Epithelial cell of esophagus (primary cell): ENCODE results near the gene MTARC2.
"Not testable (repeated sequence)": the region's sequence is repeated elsewhere in the genome, so short reads cannot be mapped to it uniquely, and the experiment has no call there.

ENCODE experiments used
- DNase-seq: peaks from one replicate; pipeline ENCODE4 v3.0.0; 2010; ENCODE audit warnings: low read depth
- H3K4me3 ChIP-seq: 2 replicates; pipeline ENCODE4 v1.5.1; 2011; ENCODE audit warnings: mild to moderate bottlenecking, low read length, control low read depth
- CTCF ChIP-seq: IDR thresholded peaks from 2 replicates; pipeline ENCODE4 v1.5.1; 2011; ENCODE audit warnings: low read depth, mild to moderate bottlenecking, low read length, control low read depth, inconsistent platforms; ENCODE audit not compliant: insufficient read depth; ENCODE audit errors: missing control alignments

The MTARC2 gene

DNA sequence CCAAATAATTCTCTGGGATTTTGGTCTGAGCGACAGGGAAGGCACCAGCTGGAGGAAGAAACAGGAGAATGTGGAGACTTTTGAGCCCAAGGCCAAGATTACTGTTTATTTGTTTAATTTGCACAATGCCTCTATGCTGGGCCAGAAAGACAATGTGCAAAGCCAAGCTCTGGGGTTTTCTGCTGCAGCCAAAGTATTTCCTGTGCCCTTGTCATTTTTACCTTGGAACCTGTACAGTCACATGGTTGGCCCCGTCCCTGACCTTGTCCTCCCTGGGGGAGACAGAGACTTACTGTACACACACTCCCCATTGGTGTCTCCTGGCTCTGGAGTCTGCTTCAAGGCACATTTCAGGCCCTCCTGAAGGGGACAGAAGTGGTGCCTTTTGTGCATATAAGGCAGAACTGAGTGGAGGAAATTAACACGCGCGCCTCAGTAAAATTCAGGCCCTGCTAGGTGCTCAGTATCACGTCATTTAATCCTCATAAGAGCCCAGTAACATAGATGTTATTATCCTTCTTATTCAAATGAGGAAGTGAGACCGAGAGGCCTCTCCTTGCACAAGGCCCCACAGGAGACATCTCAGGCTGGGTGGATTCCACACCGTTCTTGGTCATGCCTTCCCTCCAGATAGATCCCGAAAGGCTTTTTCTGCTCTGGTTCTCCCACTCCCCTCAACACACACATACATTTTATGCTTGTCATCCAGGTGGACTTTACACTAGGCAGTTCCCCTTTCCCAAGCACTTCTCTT, 36.9 kb upstream of the MTARC2 start:
- H3K4me3 ChIP-seq: no peak overlapping the region
- no peak for TF ChIP-seq CTCF
- DNase-seq: no peak

GRCh38 chr1:220715986-220716385, 32.1 kb upstream of the MTARC2 start:
- not testable (repeated sequence) for H3K4me3 ChIP-seq, DNase-seq

DNA sequence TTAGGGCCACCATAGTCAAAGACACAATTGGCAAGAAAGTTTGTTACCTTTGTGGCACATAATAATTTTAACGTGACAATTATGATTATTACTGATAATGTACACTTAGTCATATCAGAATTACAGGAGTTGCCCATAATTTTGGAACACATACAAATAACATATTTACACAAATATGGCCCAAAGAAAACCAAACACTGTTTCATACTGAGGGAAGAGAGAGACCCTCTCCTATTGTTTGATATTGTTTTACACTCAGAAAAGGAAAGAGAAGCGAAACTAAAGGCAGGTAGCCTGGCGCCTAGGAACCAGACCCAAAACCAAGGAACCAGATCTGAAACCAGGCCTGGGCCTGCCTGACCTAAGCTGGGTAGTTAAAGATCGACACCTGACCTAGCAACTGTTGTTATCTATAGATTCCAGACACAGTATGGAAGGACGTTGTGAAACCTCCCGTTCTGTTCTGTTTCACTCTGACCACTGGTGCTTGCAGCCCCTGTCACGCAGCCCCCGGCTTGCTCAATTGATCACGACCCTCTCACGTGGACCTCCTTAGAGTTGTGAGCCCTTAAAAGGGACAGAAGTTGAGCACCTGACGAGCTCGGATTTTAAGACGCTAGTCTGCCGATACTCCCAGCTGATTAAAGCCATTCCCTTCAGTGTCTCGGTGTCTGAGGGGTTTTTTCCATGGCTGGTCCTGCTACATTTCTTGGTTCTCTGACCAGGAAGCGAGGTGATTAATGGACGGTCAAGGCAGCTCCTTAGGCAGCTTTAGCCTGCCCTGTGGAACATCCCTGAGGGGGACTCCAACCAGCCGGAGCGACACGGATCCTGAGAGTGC, 30.1 kb upstream of the MTARC2 start:
- no peak for DNase-seq

DNA sequence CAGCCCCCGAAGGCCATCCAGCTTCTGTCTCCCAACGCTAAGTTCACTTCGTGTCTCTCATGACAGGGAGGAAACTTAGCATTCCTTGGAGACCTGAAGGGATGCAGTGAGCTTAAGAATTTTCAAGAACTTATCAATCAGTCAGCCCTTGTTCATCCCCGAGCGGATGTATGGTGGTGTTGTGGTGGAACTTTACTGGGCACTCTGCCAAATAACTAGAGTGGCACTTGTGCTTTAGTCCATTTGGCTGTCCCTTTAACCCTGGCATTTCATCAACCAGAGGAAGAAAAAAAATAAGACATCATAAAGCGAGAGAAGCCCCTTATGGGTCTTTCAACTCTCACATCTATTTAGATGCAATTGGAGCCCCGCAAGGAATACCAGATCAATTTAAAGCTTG, 26.9 kb upstream of the MTARC2 start:
- DNase-seq, H3K4me3 ChIP-seq: not testable (repeated sequence)

More for the DNA sequence above, 30.1 kb upstream of the MTARC2 start:
- no peak overlapping the region for H3K4me3 ChIP-seq
- no peak for TF ChIP-seq CTCF

DNA sequence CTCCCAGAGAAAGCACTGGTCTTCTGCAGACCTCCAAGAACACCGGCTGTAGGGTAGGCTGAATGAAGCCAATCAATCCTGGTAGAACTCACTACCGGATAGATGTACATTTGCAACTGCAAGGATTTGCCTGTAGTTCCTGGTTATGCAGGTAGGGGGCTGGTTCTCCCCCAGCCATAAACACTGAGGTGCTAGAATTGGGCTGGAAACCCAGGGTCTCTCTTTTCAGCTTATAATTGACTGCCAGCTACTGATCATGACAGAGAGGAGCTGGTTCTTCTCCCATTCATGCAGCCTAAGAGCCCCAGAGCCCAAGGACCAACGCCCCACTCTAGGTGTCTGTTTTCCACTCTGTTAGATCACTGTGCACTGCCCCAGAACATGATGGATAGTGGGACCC, 21.5 kb upstream of the MTARC2 start:
- TF ChIP-seq CTCF: peak; percentile 28
- no peak for DNase-seq
- no peak overlapping the region for H3K4me3 ChIP-seq

GRCh38 chr1:220727519-220727918, 20.6 kb upstream of the MTARC2 start:
- no peak overlapping the region for H3K4me3 ChIP-seq
- no peak for TF ChIP-seq CTCF
- no peak for DNase-seq

GRCh38 chr1:220730486-220730885, 17.6 kb upstream of the MTARC2 start:
- no peak overlapping the region for H3K4me3 ChIP-seq
- DNase-seq: no peak
- no peak for TF ChIP-seq CTCF

GRCh38 chr1:220732137-220732536, 16.0 kb upstream of the MTARC2 start:
- DNase-seq: no peak
- TF ChIP-seq CTCF: no peak
- no peak overlapping the region for H3K4me3 ChIP-seq
